CD4-positive, alpha-beta T cell treated with Interleukin-4 for 4 hours (primary cell): ENCODE data around the gene OCSTAMP.

Source experiments
- DNase-seq: peaks from one replicate; pipeline ENCODE4 v3.0.0-alpha.2; 2020

Gene OCSTAMP

GRCh38 chr20:46573234-46573633 lies 22.8 kb upstream of the OCSTAMP start:
- no peak for DNase-seq

GRCh38 chr20:46572790-46573189 lies 22.3 kb upstream of the OCSTAMP start:
- no peak for DNase-seq

- no peak for DNase-seq
Measured at GRCh38 chr20:46572153-46572552, 21.7 kb upstream of the OCSTAMP start.

- no peak for DNase-seq
Measured at GRCh38 chr20:46571418-46571817, 21.0 kb upstream of the OCSTAMP start.

- no peak for DNase-seq
Measured at GRCh38 chr20:46570956-46571355, 20.5 kb upstream of the OCSTAMP start.

- no peak for DNase-seq
Measured at GRCh38 chr20:46569961-46570360, 19.5 kb upstream of the OCSTAMP start.

GRCh38 chr20:46568570-46569129 lies 18.2 kb upstream of the OCSTAMP start:
- no peak for DNase-seq

- DNase-seq = no peak
Measured at GRCh38 chr20:46566125-46566524, 15.7 kb upstream of the OCSTAMP start.

GRCh38 chr20:46564241-46564957 lies 13.9 kb upstream of the OCSTAMP start:
- no peak for DNase-seq

GRCh38 chr20:46563860-46564221 lies 13.4 kb upstream of the OCSTAMP start:
- DNase-seq = no peak

GRCh38 chr20:46563170-46563859 lies 12.9 kb upstream of the OCSTAMP start:
- DNase-seq = no peak

GRCh38 chr20:46562373-46563169 lies 12.1 kb upstream of the OCSTAMP start:
- peak; percentile 63 for DNase-seq

GRCh38 chr20:46562009-46562372 lies 11.5 kb upstream of the OCSTAMP start:
- DNase-seq = no peak

- no peak for DNase-seq
Measured at GRCh38 chr20:46559685-46560440, 9.4 kb upstream of the OCSTAMP start.

- DNase-seq = no peak
Measured at GRCh38 chr20:46559001-46559400, 8.5 kb upstream of the OCSTAMP start.

GRCh38 chr20:46558511-46558959 lies 8.1 kb upstream of the OCSTAMP start:
- DNase-seq = no peak

- no peak for DNase-seq
Measured at GRCh38 chr20:46557231-46557956, 6.9 kb upstream of the OCSTAMP start.

- no peak for DNase-seq
Measured at GRCh38 chr20:46555370-46555956, 5.0 kb upstream of the OCSTAMP start.

- no peak for DNase-seq
Measured at GRCh38 chr20:46554828-46555227, 4.4 kb upstream of the OCSTAMP start.

GRCh38 chr20:46553926-46554325 lies 3.5 kb upstream of the OCSTAMP start:
- DNase-seq = no peak
